ENCODE measurements around the gene CAMKMT.

CAMKMT gene

DNA sequence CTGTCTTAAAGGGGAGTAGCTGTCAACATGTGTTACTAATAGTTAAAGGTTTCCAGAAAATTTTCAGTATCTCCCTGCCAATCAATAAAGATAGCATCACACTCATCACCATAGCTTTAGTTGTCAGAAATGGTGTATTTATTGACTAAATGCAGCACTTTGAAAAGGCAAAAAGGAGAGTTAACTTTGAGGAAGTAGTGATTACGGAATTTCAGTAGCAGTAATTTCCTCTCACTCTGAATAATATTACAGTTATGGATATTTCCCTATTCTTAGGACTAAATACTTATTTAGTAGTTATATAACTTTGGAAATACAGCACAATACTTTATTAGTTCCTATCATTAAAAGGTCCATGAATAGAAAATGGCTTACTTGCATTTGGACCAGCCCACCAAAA is 250.5 kb downstream of the CAMKMT start:
- DNase-seq: no peak

DNA sequence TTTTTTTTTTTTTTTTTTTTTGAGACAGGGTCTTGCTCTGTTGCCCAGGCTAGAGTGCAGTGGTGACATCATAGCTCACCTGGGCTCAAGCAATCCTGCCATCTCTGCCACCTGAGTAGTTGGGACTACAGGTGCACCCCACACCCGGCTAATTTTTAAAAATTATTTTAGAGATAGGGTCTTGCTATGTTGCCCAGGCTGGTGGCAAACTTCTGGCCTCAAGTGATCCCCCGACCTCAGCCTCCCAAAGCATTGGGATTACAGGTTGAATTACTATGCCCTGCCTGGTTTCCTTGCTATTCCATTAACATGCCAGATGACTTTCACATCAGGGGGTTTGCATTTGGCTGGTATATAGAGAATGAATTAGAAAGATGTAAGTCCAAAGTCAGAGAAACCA is 253.2 kb downstream of the CAMKMT start:
- no peak for DNase-seq

DNA sequence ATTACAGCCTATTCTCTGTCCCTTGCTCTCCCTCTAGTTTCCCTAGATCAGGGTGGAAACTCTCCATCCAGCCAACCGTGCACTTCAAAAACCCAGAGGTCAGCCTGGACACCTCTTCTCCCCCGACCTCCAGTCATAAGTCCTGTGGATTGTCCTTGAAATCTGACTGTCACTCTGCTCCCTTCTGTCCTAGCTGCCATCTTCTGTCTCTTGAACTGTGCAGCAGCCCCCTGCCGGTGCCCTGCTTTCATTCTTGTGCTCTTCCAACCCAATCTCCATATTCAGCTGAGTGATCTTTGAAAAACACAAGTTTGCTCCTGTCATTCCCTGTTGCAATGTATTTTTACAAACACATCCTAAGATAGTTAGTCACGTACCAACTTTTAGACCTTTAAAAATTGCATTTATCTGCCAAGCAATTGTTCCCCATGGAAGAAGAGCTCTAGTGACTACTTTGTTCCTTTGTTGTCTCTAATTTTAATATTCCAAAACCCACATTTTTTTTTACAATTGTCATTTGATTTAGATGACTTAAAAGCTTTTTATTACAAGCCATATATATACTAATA is 254.3 kb downstream of the CAMKMT start:
- DNase-seq: no peak

DNA sequence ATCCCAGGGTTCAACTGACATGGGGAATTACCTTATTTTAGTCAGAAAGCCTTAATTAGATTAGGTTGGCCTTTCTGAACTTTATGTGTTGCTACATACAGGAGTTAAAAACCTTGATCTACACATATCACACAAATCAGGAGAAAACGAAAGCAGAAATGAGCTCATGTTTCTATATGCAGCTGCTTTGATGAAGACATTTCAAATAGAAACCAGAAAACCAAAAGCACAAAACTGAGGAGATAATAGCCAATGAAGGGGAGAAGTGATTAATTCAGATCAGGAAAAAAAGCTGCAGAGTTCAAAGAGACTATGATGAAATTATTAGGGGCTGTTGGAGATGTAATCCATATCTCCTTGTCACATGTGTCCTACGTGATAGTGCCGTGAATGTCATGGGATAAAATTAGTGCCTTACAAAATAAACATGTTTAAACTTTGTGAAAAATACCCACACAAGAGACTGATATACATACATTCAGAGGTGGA is 255.0 kb downstream of the CAMKMT start:
- DNase-seq: no peak

DNA sequence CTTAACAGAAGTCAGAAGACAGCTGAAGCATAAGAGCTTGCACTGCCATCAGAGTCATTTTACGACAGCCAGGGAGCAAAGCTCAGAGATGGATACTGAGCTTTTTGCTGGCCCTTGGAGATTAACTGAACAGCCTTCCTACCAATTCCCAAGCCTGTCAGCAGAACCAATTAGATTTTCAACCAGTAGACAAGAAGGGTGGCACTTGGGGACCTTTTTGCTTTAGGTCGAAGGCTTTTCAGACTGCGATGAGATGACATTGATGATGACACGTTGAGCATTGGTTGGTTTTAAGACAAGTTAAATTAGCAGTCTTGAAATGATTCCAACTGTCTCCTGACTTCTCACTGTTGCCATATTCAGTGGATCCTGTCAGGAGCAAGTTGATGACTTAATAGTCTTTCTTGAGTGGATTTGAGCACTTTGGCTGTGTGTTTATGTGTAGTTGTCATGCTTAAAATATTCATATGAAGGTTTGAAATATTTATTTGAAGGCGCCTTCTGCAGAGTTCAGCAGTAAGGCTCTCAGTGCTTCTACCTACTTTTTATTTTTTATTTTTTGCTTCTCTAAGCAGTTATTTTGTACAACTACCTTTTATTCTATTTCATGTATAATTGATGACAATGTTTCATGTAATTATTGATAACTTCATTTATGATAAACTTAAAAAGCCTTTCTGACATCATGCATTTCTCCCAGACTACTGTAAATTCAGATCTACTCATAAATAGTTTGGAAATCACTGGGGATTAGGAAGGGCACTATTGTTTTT is 256.7 kb downstream of the CAMKMT start:
- no peak for DNase-seq

DNA sequence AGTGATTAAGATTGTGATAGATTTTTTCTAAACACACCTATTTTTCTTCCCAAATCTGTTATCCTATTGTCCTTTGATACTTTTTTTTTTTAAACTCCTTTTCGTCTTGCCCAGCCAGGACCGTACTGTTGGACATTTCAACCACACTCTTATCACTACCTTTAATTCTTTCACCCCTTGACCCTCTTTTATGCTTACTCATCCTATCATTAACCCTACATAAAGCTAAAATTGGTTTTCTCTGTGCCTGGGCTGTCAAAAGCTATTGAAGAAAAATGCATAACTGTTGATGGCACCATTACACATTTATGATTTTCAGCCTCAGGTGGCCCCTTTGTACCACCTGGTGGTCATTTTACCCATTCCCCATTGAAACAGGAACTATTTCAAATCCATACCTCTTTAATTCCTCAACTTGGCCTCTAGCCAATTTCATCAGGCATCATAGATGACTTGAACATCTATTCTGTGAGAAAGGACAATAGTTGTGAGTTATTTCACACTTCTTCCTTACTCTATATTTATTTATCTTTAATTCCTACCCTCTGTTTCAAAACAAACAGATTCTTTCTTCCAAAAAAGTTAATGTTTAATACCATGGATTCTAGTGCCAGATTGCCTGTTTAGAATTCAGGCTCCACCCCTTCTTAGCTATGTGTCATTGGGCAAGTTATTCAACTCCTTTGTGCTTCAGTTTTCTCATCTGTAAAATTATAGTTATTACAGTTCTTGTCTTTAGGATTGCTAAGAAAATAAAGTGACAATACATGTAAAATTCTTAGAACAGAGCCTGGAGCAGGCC is 258.6 kb downstream of the CAMKMT start:
- DNase-seq: no peak

DNA sequence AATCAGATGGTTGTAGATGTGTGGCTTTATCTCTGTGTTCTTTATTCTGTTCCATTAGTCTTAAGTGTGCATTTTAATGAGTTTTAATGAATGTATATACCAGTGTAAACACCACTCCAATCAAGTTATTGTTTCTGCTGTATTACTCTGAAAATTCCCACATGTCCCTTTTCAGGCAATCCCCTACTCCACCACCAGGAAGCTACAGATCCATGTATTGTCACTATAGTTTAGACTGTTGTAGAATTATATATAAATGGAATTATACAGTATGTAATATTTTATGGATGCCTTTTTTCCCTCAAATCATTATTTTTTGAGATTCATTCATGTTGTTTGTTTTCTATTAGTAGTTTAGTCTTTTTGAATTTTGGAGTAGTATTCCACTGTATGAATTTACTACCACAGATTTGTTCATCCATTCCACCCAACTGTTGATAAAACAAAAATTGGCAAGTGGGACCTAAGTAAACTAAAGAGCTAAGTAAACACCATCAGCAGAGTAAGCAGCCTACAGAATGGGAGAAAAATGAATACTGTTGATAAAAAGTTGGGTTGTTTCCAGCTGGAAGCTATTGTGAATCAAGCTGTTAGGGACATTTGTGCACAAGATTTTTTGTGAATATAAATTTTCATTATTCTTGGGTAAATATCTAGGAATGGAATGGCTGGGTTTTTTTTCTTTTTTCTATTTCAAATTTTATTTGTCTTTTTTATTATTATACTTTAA is 262.0 kb downstream of the CAMKMT start:
- no peak for DNase-seq

DNA sequence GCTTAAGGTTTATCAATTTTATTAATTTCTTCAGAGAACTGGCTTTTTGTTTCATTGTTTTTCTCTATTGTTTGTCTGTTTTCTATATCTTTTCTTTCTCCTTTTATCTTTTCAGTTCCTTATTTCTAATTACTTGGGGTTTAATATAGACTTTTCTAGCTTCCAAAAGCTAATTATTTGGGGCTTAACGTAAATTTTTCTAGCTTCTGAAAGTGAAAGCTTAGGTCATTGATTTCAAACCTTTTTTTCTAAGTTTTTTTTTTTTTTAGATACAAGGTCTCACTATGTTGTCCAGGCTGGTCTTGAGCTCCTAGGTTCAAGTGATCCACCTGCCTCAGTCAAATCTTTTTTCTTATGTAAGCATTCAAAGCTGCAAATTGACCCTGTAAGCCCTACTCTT is 266.6 kb downstream of the CAMKMT start:
- DNase-seq: no peak

DNA sequence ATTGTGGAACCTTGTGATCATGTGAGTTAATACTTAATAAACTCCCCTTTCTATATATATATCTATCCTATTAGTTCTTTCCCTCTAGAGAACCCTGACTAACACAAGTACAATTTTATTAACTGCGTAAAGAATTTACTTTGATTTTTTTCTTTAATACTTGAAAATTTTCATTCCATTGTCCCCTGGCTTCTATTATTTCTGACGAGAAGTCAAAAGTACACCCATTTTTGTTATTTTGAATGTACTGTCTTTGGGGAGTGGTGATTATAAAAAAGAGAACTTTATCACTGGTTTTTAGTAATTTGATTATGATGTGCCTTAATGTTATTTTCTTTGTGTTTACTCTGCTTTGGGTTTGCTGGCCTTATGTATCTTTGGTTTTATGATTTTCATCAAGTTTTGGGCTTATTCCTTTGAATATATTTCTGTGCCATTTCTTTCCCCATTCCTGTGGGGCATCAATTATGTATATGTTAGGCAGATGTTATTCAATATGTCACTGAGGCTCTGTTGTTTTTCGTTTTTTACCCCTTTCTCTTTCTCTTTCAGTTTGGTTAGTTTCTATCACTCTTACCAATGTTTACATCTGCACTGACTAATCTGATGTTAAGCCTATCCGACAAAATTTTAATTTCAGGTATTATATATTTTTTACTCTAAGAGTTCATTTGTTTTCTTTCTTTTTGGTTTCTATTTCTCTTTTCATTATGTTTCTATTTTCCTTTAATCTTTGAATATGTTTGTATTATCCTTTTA is 271.4 kb downstream of the CAMKMT start:
- no peak for DNase-seq

DNA sequence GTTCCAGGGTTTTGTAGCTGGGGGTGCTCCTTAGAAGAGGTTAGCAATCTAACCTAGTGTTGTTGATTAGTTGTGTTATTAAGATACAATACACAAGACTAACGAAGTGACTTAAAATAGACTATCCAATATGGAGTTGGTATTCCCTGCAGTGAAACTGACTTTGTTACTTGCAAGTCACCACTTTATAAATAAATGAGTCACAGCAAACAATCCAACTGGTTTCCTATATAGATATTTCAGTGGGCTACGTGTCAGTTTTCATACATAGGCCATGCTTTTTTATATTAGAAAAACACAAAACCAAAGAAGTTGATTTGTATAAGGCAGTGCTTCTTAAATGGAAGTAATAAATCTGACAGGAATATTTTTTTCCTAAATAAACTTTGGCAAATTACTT is 274.0 kb downstream of the CAMKMT start:
- no peak for DNase-seq

DNA sequence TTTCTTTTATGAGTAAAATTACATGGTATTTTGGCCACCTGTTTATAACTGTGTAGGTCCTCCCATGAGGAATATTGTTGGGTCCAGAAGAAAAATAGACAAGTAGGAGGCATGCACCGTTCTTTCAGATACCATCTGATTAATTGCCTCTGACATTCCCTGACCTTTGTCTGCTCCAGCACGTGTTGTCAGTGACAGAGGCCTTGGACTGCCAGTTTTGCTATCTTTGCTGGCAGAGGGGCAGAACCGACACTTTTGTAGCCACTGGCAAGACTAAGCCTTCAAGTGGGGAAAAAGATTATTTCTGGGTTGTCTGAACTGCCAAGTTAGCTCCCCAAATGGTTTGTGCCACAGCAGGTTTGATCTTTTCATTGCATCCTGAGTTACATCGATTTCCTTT is 276.9 kb downstream of the CAMKMT start:
- DNase-seq: no peak

DNA sequence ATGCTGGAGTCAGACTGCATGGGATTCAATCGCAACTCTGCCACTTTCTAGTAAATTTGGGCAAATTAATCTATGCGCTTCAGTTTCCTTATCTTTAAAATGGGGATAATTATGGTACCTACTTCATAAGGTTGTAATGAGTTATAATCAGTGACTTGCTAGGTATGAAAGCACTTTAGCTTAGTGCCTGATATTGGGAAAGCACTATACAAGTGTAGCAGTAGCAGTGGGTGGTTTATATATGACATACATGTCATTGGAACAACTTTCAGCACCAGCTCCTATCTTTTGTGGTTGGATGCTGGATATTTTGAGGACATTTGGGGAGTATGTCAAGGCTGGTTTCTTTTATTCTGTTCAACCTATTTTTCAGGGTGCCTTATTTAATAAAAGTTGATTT is 277.7 kb downstream of the CAMKMT start:
- no peak for DNase-seq

DNA sequence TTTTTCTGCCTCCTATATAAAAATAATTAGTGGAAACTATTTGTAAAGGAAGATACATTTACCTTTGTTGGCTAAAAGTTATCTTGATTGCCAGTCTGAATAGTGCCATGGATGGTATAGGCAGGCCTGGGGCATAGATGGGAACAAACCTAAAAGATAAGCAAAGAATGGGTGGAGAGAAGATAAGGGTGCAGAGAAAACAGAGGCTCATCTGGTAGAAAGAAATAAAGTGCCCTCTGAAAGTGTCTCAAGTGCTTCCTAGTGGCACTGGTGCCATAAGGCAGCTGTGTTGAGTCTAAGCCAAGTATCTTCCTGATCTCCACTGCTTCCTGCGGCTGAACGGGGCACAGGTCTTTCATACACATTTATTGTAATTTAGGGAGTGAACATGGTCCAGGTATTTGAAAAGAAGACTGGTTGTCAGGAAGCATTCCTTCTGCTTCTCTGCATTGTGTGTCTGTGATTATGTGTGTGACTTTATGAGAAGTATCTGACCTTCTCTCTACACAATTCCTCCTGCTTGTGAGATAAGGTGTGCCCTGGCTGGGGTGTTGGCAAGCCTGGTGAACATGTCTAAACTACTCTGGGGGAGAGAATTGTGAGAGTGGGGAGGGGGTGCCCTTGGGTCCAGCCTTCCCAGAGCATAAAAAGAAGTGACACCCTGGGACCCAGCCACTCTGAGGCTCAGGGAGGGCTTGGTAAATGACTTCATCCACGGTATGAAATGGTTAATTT is 280.5 kb downstream of the CAMKMT start:
- DNase-seq: no peak

DNA sequence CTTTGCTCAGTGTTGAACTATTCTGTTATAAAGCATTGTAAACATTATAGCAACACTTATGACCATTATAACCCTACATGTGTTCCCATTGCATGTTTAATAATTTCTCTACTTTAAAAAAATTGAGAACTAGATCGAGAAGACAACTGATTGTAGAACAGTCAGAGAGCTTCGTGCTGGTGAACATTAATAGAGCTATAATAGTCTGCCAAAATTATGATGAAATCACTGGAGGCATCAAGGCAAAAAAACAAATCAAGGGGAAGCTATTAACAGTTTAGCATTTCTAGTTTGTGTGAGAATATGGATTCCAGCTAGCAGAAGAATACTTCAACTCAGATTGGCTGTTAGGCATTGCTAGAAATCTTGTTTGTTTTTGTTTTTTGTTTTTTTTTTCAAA is 284.2 kb downstream of the CAMKMT start:
- DNase-seq: no peak

DNA sequence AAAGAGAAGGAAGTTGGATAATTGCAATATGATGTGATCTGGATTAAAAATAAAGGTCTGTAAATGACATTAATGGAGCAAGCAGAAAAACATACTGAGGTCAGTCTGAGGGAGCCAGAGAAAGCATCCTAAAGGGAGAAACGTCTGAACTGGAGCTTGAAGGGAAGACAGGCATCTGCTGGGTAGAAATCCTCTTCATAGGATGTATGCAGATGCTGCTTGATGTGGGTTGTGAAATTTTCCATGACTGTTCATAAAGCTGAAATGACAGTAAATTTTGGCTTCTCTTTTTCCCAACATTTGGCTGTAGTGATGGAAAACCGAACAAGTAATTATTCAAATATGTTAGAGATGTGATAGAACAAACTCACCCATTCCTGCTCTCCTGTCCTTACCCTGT is 287.6 kb downstream of the CAMKMT start:
- no peak for DNase-seq

DNA sequence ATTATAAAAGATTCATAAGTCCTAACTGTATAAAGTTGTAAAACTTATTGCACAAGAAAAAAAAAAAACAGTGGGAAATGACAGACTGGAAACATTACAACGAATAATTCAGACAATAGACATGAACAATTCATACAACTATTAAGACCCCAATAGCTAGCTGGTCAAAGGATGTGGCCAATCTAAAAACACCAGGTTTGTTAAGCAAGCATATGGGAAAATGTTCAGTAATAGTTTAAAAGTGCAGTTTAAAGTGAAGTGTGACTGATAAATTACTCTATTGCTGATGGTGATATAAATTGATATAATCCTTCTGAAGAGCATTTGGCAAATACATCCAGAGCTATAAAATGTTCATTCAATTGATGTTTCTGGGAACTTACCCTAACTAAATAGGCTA is 289.0 kb downstream of the CAMKMT start:
- no peak for DNase-seq

DNA sequence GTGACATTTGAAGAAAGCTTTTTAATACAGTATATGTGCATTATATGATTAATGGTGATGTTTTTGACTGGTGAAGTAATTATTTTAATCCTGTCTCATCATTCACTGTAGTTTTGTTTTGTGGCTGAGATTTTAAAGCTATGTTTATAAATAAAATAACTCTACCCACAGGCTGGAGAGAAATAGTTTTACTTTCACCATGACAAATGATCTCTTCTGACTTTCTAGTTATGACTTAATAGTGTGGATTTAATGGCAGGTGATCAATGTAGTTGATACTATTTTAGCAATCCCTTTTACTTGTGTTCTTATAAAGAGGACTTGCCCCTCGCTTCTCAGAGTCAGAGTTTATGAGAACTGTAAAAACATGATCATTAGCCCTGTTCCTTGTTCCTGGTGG is 290.2 kb downstream of the CAMKMT start:
- no peak for DNase-seq

DNA sequence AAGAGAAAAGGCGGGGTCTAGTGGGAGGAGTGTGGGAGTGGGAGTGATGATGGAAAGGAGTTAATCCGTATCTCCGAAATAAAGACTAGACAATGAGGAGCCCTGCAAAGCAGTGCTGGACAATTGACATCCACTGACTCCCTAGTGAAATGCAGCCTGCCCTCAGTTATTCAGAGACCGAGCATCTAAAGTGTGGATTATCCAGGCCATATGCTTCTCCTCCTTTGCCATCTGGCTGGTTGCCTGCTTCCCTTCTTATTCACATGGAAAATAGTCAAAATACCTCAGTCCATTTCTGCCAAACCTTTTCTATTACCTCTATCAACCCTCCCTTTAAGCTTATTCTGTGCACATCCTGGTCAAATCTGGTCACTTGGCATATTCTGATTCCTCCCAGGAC is 291.0 kb downstream of the CAMKMT start:
- DNase-seq: peak; percentile 6 to 29

DNA sequence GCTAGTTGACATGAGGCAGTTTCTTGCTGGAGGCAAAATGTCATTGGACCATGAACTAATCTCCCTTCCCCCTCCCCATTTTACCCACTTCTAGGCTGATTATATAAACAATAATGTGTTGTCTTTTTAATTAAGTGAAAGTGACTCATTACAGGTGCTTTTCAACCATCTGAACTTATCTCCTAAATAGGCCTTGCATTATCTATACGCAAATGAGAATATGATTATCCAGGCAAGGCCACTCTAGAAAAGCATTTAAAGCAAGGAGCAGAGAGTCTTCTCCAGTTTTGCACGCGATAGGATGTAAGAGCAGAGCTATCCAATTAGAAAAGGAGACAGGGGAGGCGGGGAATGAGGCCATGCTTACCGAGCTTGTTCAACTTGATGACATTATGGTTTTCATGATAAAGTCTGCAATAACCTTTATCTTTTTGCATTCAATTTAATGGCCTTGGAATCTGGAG is 293.7 kb downstream of the CAMKMT start:
- no peak for DNase-seq

DNA sequence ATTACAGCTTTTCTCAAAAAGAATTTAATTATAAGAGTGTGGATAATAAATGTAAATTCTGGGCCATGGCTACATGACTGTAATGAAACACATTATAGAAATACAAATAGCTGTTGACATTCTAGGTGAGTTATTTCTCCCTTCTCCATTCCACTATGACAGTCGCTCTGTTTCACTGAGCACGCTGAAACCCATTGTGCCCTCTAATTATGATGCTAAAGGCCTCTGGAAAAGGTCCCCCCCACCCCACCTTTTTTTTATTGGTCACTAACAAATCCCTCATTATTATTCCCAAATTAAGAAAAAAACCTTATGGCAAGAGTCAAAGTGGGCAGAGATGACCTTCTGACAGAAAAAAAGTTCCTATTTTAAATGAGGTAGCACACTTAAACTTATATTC is 294.7 kb downstream of the CAMKMT start:
- no peak for DNase-seq

DNA sequence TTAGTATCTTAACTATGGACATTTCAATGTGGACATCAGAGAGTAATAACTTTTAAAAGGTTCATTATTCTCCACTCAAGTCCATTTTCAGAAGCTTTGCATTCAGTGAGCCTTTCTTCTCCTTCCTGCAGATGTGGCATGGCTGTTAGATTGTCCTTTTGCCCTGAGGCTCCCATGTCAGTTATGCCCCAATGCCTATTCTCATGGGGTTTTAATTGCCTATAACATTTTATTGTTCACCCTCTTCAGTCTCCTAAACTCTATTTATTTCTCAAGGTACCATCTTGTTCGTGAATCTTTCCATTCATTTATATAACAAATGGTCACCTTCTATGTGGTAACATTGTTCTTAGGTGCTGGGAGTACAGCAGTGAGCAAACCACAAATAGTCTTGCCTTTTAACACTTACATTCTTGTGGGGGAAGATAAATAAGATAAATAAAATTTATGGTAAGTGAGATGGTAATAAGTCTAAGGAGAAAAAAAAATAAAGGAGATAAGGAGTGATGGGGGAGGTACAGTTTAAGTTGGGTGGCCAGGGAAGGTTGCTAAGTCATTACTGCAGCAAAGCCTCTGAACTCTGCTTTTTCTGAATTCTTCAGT is 301.8 kb downstream of the CAMKMT start:
- no peak for DNase-seq
